ENCODE measurements around the gene UBAC1. TPM values are rescaled to one million over a fixed set of nuclear protein-coding genes. Genes with fewer than 3 reads are reported as not detected.

UBAC1 gene
- total and polyA plus RNA-seq, 10 of the 15 experiments (the other 5 are each of a cell fraction or from before 2014, with no cell fraction given): 16.7 to 54.6 (median 38.5) TPM

GRCh38 chr9:135963938-135964337 is 2.8 kb upstream of the UBAC1 start (continued):
- TF ChIP-seq SRF (IDR thresholded peaks at IDR 0.05; ENCODE audit: low read depth in 2 of 2, low read length in 2 of 2) (no peak), EGR1 (IDR thresholded peaks at IDR 0.05; ENCODE audit: borderline replicate concordance in 1 of 2, low read depth in 2 of 2, low read length in 2 of 2) (no peak), LARP7 (IDR thresholded peaks at IDR 0.05) (no peak), STAT3 (IDR thresholded peaks at IDR 0.05; ENCODE audit: low read depth, low read length) (no peak)

- no peak overlapping the region for H3K27ac ChIP-seq (ENCODE audit: control insufficient read depth, insufficient read depth)
- WGBS (ENCODE audit: insufficient coverage, insufficient replicate concordance, low lambda C conversion rate, missing lambda C conversion rate): 60% methylated on average over 8 of the region's 8 CpGs
- H3K4me3 ChIP-seq: no peak overlapping the region
- BruUV-seq (replicated peaks): no TSS peak
- no peak overlapping the region for H3K4me2 ChIP-seq (ENCODE audit: control insufficient read depth, insufficient read depth)
- ChIA-PET CTCF (interaction anchor here (1.8 kb wide), 1 partner anchor 159 kb away, joined by 5 read pairs; no protein-coding TSS in a partner anchor), POLR2A (interaction anchor here (0.6 kb wide), 2 partner anchors 94 to 158 kb away, joined by 3 to 5 read pairs; no protein-coding TSS in a partner anchor), SMC1A (ENCODE audit: uncharacterized antibody, unreplicated experiment) (no interaction called here), RAD21 (ENCODE audit: unreplicated experiment) (no interaction called here)
- in situ Hi-C loops (cut with MboI) (loop anchor here (5.0 kb wide), 1 partner anchor 159 kb away; no protein-coding TSS in a partner anchor), intact Hi-C loops (cut with micrococcal nuclease; ENCODE audit: unreplicated experiment) (loop anchor here (5.0 to 10.0 kb wide), 2 partner anchors 56 to 321 kb away; partner anchors contain the start of gene CAMSAP1)
- H3K36me3 ChIP-seq (ENCODE audit: control insufficient read depth in 2 of 2, insufficient read depth in 2 of 2, low read length in 1 of 2): no peaks in the 10 kb centered on the region
- FAIRE-seq: no peak
- DNase-seq (ENCODE audit: low read depth, low spot score): no peak
- H3K27me3 ChIP-seq (replicated peaks in 1 of 2; ENCODE audit: control insufficient read depth in 2 of 2, insufficient read depth in 2 of 2, low read length in 1 of 2): no peaks in the 10 kb centered on the region; a peak in 1 of 4 replicates
- no peak for ATAC-seq
- TF ChIP-seq MTA2 (IDR thresholded peaks at IDR 0.05; ENCODE audit: low read depth) (no peak), RFX5 (IDR thresholded peaks at IDR 0.05; ENCODE audit: low read depth, low read length) (no peak), ESRRA (IDR thresholded peaks at IDR 0.05; ENCODE audit: low read length) (no peak), SUZ12 (IDR thresholded peaks at IDR 0.05; ENCODE audit: unreplicated experiment) (no peak), CREM (IDR thresholded peaks at IDR 0.05; ENCODE audit: low read depth) (no peak), MYB (IDR thresholded peaks at IDR 0.05; ENCODE audit: borderline replicate concordance, low read depth, low read length) (no peak)
- TF ChIP-seq, protein P1, sequence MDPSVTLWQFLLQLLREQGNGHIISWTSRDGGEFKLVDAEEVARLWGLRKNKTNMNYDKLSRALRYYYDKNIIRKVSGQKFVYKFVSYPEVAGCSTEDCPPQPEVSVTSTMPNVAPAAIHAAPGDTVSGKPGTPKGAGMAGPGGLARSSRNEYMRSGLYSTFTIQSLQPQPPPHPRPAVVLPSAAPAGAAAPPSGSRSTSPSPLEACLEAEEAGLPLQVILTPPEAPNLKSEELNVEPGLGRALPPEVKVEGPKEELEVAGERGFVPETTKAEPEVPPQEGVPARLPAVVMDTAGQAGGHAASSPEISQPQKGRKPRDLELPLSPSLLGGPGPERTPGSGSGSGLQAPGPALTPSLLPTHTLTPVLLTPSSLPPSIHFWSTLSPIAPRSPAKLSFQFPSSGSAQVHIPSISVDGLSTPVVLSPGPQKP (IDR thresholded peaks at IDR 0.05; ENCODE audit: low read depth, low read length): no peak
- TF ChIP-seq, protein P2, sequence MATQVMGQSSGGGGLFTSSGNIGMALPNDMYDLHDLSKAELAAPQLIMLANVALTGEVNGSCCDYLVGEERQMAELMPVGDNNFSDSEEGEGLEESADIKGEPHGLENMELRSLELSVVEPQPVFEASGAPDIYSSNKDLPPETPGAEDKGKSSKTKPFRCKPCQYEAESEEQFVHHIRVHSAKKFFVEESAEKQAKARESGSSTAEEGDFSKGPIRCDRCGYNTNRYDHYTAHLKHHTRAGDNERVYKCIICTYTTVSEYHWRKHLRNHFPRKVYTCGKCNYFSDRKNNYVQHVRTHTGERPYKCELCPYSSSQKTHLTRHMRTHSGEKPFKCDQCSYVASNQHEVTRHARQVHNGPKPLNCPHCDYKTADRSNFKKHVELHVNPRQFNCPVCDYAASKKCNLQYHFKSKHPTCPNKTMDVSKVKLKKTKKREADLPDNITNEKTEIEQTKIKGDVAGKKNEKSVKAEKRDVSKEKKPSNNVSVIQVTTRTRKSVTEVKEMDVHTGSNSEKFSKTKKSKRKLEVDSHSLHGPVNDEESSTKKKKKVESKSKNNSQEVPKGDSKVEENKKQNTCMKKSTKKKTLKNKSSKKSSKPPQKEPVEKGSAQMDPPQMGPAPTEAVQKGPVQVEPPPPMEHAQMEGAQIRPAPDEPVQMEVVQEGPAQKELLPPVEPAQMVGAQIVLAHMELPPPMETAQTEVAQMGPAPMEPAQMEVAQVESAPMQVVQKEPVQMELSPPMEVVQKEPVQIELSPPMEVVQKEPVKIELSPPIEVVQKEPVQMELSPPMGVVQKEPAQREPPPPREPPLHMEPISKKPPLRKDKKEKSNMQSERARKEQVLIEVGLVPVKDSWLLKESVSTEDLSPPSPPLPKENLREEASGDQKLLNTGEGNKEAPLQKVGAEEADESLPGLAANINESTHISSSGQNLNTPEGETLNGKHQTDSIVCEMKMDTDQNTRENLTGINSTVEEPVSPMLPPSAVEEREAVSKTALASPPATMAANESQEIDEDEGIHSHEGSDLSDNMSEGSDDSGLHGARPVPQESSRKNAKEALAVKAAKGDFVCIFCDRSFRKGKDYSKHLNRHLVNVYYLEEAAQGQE (IDR thresholded peaks at IDR 0.05; ENCODE audit: low read depth, low read length): no peak
- TF ChIP-seq, protein P3, sequence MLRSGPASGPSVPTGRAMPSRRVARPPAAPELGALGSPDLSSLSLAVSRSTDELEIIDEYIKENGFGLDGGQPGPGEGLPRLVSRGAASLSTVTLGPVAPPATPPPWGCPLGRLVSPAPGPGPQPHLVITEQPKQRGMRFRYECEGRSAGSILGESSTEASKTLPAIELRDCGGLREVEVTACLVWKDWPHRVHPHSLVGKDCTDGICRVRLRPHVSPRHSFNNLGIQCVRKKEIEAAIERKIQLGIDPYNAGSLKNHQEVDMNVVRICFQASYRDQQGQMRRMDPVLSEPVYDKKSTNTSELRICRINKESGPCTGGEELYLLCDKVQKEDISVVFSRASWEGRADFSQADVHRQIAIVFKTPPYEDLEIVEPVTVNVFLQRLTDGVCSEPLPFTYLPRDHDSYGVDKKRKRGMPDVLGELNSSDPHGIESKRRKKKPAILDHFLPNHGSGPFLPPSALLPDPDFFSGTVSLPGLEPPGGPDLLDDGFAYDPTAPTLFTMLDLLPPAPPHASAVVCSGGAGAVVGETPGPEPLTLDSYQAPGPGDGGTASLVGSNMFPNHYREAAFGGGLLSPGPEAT (IDR thresholded peaks at IDR 0.05; ENCODE audit: low read depth): no peak
- peaks cover 9% of the 10 kb centered on the region for H3K4me1 ChIP-seq (ENCODE audit: control insufficient read depth, insufficient read depth, low read length)
- no peak overlapping the region for H2AFZ ChIP-seq (ENCODE audit: control insufficient read depth, low read depth, low read length)
- H3K9me3 ChIP-seq (replicated peaks; ENCODE audit: control insufficient read depth, insufficient read depth, low read length): no peaks in the 10 kb centered on the region
- H3K9ac ChIP-seq (ENCODE audit: control insufficient read depth, insufficient read depth, low read length): no peak overlapping the region
- H4K20me1 ChIP-seq (ENCODE audit: control insufficient read depth, insufficient read depth): peaks cover 4% of the 10 kb centered on the region; the same call in 1 of the 2 replicates
- peaks cover 24% of the 10 kb centered on the region for H3K79me2 ChIP-seq (ENCODE audit: control insufficient read depth, insufficient read depth, low read length)
Measured at GRCh38 chr9:135963338-135963737, 2.2 kb upstream of the UBAC1 start.
